ENCODE results near the gene PDGFB.

PDGFB gene

DNA sequence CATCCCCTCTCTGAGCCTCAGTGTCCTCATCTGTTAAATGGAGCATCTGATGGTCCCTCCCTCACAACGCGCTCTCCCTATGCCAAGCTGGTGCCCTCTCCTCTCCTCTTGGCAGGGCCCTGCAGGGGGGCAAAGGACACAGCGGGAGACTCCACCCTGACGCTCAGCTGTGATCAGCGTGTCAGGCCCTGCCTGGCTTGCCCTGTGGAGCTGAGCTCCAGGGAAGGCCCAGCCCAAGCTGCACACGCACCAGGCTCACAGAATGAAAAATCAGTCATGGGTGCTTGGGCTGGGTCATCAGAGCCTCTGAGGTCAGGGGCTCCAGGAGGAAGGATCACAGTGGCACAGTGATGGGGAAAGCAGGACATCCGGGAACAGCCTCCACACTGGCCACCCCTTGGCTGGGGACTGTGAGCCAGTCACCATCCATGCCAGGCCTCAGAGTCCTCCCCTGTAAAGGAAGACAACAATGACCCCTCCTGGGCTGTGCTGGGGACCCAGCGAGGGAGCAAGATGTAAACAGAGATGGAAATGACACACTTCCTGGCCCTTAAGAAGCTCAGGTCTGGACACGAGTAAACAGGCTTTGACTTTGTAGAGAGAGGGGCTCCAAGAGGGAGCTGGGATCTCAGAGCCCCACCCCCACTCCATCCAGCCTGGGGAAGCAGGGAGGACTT is 38.0 kb upstream of the PDGFB start:
- no peak for TF ChIP-seq TAF1 (IDR thresholded peaks at IDR 0.05; ENCODE audit: borderline replicate concordance, insufficient read depth, low read length)
- peak; percentile 82 for TF ChIP-seq FOXP2 (optimal IDR thresholded peaks at IDR 0.05; ENCODE audit: borderline replicate concordance, extremely low read depth, extremely low read length, insufficient read depth)

DNA sequence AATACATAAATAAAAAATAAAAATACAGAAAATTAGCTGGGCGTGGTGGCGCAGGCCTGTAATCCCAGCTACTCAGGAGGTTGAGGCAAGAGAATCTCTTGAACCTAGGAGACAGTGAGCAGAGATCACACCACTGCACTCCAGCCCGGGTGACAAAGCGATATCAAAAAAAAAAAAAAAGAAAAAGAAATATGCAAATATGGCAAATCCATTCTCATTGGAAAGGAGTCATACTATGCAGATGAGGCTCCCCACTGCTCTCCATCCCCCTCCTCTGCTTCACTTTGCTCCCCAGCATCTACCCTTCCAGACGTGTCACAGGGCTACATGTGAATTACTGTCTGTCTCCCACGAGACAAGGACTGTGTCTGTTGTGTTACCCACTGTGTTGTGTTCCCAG is 36.3 kb upstream of the PDGFB start:
- TF ChIP-seq, protein P1, sequence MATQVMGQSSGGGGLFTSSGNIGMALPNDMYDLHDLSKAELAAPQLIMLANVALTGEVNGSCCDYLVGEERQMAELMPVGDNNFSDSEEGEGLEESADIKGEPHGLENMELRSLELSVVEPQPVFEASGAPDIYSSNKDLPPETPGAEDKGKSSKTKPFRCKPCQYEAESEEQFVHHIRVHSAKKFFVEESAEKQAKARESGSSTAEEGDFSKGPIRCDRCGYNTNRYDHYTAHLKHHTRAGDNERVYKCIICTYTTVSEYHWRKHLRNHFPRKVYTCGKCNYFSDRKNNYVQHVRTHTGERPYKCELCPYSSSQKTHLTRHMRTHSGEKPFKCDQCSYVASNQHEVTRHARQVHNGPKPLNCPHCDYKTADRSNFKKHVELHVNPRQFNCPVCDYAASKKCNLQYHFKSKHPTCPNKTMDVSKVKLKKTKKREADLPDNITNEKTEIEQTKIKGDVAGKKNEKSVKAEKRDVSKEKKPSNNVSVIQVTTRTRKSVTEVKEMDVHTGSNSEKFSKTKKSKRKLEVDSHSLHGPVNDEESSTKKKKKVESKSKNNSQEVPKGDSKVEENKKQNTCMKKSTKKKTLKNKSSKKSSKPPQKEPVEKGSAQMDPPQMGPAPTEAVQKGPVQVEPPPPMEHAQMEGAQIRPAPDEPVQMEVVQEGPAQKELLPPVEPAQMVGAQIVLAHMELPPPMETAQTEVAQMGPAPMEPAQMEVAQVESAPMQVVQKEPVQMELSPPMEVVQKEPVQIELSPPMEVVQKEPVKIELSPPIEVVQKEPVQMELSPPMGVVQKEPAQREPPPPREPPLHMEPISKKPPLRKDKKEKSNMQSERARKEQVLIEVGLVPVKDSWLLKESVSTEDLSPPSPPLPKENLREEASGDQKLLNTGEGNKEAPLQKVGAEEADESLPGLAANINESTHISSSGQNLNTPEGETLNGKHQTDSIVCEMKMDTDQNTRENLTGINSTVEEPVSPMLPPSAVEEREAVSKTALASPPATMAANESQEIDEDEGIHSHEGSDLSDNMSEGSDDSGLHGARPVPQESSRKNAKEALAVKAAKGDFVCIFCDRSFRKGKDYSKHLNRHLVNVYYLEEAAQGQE (IDR thresholded peaks at IDR 0.05; ENCODE audit: insufficient read depth in 1 of 2, low read depth in 2 of 2, low read length in 2 of 2): no peak
- no peak for TF ChIP-seq SIN3A (IDR thresholded peaks at IDR 0.05; ENCODE audit: borderline replicate concordance, insufficient read depth, low read length)
- no peak for TF ChIP-seq TAF1 (IDR thresholded peaks at IDR 0.05; ENCODE audit: borderline replicate concordance, insufficient read depth, low read length)
- TF ChIP-seq FOXP2 (optimal IDR thresholded peaks at IDR 0.05; ENCODE audit: borderline replicate concordance, extremely low read depth, extremely low read length, insufficient read depth): no peak
- TF ChIP-seq POLR2AphosphoS5 (IDR thresholded peaks at IDR 0.05; ENCODE audit: low read depth, low read length): no peak

DNA sequence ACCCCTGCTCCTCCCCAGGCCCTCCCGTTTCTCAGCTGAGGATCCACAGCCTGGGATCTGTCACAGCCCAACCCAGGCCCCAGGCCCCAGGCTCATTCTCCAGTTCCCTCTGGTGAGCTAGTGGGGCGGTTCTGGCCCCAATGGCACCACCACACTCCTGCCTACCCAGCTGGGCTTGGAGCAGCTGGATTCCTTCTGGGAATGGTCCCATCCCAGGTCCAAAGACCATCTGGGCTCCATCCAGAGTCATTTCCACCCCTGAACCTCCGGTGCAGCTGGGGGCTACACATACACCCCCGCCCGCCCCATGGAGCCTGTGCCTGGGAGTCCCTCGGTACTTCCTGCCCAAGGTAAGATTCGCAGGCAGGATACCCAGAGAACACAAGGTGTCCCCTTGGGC is 35.5 kb upstream of the PDGFB start:
- TF ChIP-seq, protein P1 (IDR thresholded peaks at IDR 0.05; ENCODE audit: insufficient read depth in 1 of 2, low read depth in 2 of 2, low read length in 2 of 2): no peak
- TF ChIP-seq FOXP2 (optimal IDR thresholded peaks at IDR 0.05; ENCODE audit: borderline replicate concordance, extremely low read depth, extremely low read length, insufficient read depth): no peak
- no peak for TF ChIP-seq POLR2AphosphoS5 (IDR thresholded peaks at IDR 0.05; ENCODE audit: low read depth, low read length)
- no peak for TF ChIP-seq SIN3A (IDR thresholded peaks at IDR 0.05; ENCODE audit: borderline replicate concordance, insufficient read depth, low read length)
- no peak for TF ChIP-seq TAF1 (IDR thresholded peaks at IDR 0.05; ENCODE audit: borderline replicate concordance, insufficient read depth, low read length)

DNA sequence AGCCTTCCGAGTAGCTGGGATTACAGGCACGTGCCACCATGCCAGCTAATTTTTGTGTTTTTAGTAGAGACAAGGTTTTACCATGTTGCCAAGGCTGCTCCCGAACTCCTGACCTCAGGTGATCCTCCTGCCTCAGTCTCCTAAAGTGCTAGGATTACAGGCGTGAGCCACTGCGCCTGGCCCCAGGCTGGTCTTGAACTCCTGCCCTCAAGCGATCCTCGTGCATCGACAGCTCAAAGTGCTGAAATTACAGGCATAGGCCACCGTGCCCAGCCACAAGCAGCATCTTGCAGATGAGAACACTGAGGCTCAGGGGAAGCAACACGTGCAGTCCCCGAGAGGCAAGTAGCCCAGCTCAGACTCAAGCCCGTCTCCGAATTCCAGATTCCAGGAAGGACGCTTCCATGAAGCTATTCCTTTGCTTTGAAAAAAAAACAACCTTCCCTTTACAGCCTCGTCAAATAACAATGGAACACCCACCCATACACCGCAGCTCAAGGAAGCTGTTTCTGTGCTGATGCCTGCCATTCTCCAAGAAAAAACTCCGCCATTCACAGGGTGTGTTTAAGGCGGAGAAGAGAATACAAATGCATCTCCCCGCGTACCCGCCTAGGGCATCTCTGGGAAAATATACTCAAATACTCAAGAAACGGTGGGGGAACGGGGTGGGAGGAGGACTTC is 34.5 kb upstream of the PDGFB start:
- TF ChIP-seq POLR2AphosphoS5 (IDR thresholded peaks at IDR 0.05; ENCODE audit: low read depth, low read length) (no peak), FOXP2 (optimal IDR thresholded peaks at IDR 0.05; ENCODE audit: borderline replicate concordance, extremely low read depth, extremely low read length, insufficient read depth) (no peak), SIN3A (IDR thresholded peaks at IDR 0.05; ENCODE audit: borderline replicate concordance, insufficient read depth, low read length) (no peak), TAF1 (IDR thresholded peaks at IDR 0.05; ENCODE audit: borderline replicate concordance, insufficient read depth, low read length) (no peak)
- TF ChIP-seq, protein P1 (IDR thresholded peaks at IDR 0.05; ENCODE audit: insufficient read depth in 1 of 2, low read depth in 2 of 2, low read length in 2 of 2): no peak

DNA sequence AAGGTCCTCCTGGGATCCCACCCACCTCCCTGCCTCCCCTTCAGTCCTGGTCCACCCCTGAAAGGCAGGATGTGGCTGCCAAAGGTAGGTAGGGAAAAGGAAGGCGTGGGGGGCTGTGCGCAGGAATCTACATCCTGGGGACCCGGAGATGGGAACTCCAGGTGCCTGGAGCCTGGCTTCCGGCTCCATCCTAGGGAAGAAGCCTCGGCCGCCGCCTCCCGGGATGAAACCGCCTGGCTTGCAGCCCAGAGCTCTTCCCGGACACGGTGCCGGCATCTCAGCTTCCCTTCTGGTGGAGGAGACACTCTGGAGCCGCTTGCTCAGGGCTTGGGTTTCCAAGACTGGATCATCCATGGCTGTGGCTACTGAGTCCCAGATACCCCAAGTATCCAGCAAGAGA is 33.3 kb upstream of the PDGFB start:
- TF ChIP-seq SIN3A (IDR thresholded peaks at IDR 0.05; ENCODE audit: borderline replicate concordance, insufficient read depth, low read length) (no peak), TAF1 (IDR thresholded peaks at IDR 0.05; ENCODE audit: borderline replicate concordance, insufficient read depth, low read length) (no peak), POLR2AphosphoS5 (IDR thresholded peaks at IDR 0.05; ENCODE audit: low read depth, low read length) (no peak), FOXP2 (optimal IDR thresholded peaks at IDR 0.05; ENCODE audit: borderline replicate concordance, extremely low read depth, extremely low read length, insufficient read depth) (no peak)
- TF ChIP-seq, protein P1 (IDR thresholded peaks at IDR 0.05; ENCODE audit: insufficient read depth in 1 of 2, low read depth in 2 of 2, low read length in 2 of 2): no peak
